Activated CD8-positive, alpha-beta memory T cell treated with anti-CD3 and anti-CD28 coated beads, Interleukin-2, amount 50 U/mL, for 1 hour (primary cell): ENCODE data around the gene COPS9.

Experiments used
- DNase-seq: peaks from one replicate; pipeline ENCODE4 v3.0.0-alpha.2; 2020; ENCODE audit errors: extremely low read depth

COPS9 gene

DNA sequence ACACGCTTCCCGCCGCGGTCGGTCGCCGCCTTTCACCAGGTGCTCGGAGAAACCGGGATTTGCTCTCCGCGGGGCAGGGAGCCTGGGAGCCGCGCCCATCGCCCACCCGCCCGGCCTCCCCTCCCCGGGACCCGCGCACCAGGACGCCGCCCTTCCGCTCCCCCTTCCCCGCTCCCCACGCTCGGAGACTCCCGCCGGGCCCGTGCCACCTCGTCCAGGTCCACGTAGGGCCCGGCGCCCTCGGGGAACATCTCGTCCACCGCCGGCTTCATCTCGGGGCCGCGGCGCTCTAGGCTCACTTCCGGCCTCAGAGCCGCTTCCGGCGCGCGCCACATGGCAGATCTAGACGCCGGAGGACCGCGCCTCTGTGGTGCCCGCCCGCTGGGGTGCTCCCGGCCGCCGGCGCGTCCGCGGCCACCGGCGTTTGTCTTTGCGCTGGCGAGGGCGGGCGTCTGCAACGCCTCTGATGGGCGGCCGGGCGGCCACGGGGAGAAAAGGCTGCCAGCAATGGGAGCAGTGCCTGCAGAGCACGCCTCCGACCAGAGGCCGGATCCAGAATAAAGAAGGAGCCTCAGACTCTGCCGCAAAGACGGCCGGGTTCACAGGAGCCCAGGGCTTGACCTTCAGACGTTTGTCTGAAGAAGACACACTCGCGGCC lies at the start of gene COPS9:
COPS9 (minus strand) TSS at position 293 of the 658 bp plus-strand sequence; CDS start at position 272, 21 bp downstream.
- DNase-seq: peak; percentile 43

DNA sequence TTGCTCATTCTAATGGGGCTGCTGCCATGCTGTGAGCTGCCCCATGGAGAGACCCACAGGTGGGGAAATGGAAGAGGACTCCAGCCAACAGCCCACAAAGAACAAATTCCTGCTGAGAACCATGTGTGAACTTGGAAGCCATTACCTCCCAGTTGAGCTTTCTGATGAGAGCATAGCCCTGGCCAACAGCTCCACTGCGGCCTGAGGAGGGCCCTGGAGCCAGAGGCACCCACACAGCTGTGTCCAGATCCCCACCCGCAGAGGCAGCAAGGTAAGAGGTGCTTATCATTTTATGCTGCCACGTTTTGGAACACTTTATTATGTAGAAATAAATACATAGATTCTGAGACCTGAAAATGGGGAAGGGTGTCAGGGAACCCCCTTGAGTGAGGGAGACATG lies 48.6 kb upstream of the COPS9 start:
- no peak for DNase-seq

DNA sequence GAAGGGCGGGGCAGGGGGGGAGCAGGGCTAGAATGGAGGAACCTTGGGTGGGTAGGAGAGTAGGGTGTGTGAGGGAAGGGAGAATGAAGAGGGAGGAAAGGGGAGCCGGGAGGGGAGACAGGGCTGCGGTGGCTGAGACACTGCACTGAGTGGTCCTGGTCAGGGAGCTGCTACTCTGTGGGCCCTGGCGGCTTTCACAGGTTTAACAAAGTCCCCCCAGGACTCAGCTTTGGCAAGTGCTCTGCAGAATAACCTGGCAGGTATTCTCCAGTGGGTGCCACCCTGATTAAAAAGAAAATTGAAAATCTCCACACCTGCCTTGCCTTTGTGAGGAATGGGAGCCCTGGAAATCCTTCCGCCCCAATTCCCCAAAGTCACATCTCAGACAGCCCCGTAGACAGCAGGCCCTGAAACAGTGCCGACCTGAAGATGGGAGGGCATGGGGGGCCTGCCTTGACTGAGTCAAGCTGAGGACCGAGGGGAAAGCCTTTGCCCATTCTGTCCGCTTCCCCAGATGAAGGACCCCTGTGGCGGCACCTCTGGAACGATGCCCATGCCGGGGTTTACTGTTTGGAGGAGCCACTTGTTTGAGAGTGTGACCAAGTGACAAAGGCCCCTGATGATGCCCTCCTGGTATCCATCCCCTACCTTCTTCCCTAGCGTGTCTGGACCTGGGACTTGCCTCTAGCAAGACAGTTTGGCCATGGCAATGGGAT lies 47.9 kb upstream of the COPS9 start:
- DNase-seq: no peak

DNA sequence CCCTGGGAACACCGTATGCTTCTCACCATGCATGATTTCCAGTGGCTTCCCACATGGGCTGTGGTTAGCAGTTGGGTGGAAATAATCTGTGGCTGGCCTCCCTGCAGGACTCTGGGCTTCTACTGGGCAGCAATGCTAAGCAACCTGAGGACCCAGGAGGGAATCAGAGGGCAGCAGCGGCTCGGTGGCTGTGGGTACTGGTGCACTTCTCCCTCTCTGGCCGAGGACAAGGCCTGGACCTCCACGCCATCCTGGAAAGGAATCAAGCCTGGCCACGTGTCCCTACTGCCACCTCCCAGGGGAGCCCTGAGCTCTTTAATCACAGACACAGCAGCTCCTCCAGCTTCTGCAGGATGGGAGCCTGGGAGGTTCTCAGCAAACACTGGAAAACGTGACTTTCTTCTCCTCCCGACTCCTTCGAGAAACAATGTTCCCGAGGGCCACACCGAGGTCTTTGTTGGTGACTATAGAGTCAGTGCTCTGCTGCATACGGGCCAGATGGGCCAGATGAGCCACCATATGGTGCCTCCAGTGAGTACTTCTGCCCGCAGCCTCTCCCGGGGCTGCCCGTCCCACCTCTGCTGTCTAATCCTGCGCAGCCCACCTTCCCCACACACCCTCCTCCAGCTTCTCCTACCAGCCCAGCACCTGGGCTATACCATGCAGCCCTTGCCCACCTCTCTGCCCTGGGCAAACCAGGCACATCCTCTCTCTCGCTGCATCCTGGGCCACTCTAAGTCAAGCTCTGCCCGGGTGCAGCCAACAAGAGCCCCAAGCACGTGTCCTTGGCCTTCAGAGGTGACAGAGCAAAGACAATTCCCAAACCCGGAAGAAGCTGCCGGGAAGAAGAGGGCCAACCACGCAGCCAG lies 47.1 kb upstream of the COPS9 start:
- DNase-seq: no peak

DNA sequence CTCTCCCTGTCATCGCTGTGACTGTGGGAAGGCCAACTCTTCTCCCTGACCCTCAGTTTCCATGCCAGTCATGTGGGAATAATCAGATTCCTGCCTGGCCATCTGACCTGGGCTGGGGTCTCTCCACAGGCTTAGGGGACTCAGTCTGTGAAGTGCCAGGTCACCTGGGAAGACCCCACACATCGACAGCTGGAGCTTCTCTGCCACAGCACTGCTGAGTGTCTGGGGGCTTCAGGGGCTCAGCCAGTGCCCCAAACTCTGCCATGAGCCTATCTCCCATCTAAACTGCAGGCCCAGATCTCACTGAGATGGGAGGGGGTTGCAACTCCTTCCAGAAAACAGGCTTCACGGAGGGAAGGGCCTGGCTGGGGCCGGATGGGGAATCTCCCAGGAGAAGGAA lies 46.4 kb upstream of the COPS9 start:
- no peak for DNase-seq

DNA sequence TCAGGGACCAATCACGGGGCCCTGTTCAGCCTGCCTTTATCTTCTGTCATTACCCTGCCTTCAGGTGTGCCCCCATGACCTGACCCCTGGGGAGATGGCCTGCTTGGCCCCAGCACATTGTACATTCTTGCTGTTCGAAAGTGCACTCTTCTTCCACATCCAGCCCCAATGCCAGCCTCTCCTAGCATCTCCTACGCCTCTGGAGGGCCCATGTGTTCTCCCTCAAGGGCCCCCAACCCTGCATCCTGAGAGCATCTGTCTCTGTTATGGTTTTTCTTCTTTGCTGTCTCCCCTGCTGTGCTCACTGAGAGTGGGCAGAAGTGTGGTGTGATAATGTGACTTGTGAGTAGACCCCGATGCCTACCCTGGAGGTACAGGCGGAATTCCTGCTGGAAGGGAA lies 45.9 kb upstream of the COPS9 start:
- DNase-seq: no peak

DNA sequence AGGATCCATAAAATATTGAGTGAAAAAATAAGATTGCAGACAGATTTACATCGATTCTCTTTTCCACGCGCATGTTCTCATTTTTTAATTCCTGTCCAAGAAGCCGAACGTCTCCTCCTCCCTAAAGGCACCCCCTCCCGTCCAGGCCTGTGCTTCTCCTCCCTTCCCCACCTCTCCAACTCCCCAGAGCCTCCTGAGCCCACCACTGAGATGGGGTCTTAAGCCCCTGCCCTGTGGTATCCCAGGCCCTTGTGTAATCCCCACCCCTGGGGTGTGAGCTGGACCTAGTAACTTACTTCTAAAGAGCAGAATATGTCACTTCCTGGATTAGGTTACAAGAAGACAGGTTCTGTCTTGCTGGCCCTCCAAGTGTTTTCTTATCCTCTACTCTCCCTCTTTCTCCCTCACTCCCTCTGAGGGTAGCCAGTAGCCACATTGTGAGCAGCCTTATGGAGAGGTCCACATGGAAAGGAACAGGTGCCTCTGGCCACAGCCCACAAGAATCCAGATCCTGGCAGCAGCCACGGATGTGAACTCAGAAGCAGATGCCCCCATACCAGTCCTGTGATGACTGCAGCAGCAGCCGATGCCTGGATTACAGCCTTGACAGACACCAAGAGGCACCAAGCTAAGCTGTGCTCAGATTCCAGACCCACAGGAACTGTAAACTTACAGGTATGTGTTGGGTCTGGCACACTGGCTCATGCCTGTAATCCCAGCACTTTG lies 44.0 kb upstream of the COPS9 start:
- no peak for DNase-seq

DNA sequence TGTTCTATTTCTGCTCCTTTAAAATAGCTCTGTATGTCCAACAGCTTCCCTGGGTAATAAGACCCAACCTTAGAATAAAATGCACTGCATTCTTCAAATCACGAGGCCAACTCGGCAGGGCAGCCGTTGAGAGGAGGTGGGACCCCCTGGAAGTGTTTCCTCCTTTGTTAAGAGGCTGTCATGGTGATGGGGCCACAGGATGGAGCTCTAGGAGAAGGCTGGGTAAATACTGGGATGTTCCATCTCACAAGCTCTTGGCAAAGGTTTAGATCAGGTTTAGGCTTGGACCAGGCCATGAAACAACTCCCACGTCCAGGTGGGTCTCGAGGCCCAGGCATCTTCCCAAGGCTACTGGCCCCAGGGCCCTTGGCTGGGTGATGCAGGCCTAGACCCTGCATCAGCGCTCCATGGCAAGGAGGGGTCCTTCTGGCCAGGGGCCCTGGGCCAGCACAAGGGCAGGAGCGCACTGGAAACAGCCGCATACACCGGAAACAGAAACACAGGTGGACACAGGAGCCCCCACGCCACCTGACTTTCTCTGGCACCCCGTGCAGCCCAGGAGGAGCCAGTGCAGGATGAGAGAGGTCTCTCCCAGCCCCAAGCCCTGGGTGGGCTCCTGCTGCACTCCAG lies 43.2 kb upstream of the COPS9 start:
- DNase-seq: no peak

DNA sequence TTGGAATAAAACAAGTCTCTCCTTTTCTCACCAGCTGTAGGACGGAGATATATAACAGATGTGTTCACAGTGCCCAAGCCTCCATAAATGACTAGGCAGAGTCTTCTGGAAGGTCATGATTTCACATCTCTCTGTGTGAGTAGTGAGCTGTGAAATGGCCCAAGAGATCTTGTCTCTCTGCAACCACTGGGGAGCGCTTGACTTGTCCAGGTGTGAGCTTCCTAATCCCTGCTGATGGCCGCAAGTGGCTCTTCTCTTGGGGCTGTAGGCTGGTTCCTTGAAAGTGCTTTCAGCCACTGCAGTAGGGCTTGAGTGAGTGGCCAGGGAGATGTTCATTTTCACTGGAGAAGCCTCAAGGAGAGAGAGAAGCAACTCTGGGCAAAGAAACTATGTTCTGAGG lies 42.5 kb upstream of the COPS9 start:
- DNase-seq: no peak

DNA sequence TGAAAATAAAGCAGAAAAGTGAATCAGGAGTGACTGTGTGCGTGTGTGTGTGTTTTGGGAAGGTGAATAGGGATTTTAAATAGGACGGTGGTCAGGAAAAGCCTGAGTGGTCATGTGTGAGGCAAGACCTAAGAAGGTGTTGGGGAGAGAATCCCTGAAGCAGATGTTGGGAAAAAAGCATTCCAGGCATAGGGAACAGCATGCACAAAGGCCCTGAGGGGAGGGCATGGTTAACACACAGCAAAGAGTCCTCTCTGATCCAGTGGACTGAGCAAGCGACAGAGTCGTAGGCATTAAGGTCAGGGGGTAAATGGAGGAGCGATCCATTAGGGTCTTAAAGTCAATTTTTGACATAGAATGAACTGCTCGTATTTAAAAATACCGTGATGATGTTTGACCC lies 38.4 kb upstream of the COPS9 start:
- DNase-seq: no peak

DNA sequence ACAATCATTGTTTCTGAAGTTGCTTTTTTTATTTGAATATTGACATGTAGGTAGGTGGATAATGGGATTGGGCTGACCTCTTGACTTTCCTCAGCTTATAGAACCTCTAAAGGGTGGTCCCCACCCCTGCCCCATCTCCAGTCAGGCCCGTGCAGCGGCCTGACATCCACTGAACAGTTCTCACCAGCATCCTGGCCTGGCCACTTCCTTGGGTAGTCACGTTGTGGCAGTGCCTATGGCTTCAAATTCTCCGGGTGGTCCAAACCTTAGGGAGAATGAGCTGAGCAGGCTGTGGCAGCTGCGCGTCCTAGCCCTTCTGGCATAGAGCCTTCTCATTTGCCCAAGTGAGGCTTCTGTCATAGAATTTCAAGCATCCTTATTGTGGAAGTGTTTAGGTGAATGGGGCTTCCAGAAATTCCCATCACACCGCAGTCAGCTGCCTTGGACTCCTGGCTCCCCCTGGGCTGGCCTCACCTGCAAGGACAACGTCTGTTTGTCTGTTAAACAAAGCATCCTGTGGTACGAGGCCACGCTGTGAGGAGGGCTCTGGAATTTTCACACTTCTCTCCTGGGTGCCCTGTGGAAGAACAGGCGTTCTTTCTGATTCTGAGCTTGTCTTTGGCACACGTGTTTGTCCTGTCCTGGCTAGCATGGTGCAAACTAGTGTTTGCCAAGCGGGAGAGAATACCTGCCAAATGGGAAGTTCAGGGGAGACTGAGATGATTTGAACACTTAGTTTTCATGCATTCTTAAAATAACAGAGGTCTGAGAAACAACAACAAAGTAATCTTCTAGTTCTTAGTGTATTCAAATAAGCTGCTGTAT lies 36.2 kb upstream of the COPS9 start:
- DNase-seq: no peak

DNA sequence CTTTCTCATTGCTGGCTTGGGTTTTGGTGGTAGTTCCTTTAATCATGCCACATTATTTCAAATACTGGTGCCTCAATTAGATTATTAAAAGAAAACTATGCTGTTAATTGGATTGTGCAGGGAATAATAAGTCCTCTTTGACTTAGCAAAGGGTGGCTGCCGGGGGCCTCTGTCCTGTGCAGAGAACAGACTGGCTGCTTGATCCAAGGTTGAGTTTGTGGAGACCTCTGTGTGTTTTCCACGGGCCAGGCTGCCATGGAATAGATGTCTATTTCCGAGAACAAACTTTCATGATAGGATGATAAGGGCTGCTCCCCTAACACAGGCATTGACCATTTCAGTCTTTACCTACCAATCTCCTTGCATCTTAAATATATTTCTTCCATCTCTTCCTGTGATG lies 34.8 kb upstream of the COPS9 start:
- no peak for DNase-seq

DNA sequence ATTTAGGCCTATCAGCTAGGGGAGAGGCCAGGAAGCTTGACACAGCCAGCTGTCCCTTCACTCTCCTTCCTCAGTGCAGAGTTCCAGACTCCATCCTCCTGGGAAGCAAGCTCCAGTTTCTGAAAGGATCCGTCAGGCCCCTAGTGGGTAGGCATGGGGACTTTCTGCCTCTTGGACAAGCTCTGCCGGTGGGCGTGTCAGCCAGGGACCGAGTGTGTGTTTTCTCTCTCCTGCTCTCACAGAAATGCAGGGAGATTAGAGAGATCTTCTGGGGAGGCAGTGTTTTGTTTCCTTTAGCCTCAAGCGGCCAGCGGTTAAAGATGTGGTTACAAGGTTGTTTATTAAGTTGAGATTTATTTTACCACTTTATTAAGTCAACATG lies 34.2 kb upstream of the COPS9 start:
- DNase-seq: no peak

DNA sequence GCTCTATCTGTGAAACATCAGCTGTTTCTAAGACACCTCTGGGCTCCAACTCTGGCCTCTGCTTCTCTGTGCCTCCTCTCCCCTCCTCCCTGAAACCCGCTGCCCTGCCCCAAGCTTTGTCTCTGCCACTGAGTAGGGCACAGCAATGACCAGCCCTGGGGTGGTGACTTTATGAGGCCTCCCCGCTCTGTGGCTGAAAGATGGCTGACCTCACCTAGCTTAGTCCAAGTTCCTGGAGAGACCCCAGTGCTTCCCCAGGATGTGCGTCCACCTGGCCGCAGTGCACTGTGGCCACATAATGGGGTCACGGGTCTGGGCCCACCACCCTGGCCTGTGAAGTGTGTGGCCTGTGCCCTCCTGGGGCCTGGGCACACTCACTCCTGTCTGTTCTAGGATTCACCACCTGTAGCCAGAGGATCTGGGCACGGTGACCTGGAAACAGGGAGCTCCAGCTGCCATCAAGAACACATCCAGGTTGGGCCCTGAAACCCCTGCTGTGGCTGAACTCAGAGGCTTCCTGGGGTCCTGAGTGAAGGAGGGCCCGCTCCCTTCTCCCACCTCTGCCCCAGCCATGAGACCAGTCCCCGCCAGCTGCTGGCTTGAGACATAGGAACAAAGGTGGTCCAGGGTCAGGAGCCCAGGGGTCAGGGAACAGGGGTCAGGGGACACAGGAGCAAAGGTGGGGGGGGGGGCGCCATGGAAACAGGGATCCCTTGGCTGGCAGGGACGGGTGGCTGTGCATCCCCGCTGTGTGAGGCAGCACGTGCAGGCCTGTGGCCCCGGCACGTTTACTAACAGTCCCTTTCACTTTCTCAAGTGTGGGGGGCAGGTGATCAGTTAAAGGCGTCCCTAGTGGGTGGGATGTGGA lies 33.6 kb upstream of the COPS9 start:
- no peak for DNase-seq

DNA sequence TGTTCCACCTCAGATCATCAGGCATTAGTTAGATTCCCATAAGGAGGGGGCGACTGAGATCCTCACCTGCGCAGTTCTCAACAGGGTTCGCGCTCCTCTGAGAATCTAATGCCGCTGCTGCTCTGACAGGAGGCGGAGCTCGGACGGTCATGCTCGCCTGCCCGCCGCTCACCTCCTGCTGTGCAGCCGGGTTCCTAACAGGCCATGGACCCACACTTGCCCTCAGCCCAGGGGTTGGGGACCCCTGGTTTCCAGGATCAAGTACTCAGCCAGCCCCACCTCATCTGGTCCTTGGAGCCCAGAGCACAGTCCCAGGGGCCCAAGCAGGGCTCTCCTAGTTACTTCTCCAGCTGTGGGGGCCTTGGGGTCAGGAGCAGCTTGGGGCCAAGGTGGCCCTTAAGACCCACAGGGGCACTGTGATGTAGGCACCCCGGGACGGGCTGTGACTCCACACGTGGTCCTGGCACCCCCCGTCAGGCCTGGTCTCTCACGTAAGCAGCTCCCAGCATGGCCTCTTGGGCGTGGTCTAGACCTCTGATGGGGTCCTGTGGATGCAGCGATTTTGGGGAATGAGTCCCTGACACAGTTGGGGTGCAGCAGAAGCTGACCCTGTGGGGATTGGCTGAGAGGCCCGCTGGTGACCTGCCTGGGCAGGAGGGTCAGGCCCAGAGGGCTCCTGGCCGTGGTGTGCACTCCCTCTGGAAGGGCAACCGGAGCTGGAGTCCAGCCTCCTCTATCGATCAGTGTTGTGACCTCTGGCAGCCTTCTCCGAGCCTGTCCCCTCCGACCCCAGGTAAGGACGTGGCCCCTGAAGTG lies 32.6 kb upstream of the COPS9 start:
- no peak for DNase-seq

DNA sequence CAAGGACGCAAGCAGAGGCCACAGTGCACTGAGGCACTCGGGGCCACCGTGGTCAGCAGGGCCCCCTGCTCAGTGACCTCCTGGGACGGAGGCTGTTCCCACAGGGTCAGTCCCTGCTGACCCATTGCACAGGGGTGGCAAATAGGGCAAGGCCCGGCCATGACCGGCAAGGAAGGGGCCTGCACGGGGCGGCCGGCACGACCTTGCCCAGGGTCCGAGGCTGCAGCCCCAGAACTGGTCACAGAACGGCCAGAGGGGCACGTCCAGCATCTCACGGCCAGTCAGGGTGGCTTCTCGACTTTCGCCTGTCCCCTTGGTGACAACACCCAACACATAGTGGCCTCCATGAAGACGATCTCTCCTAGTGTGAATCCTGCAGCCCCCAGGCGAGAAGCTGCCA lies 31.9 kb upstream of the COPS9 start:
- DNase-seq: no peak

DNA sequence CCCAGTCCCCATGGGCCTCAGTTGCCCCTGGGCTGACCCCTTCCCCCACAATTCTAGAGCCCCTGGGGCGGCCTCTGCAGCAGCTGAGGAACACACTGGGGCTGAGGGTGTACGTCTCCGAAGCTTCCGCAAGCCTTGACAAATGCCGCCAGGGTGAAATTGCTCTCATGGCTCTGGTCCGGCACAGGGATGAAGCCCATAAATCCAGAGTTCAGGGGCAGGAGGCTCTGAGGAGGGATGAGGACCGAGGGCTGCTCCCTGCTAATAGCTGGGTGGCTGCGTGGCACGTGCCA lies 31.4 kb upstream of the COPS9 start:
- no peak for DNase-seq

DNA sequence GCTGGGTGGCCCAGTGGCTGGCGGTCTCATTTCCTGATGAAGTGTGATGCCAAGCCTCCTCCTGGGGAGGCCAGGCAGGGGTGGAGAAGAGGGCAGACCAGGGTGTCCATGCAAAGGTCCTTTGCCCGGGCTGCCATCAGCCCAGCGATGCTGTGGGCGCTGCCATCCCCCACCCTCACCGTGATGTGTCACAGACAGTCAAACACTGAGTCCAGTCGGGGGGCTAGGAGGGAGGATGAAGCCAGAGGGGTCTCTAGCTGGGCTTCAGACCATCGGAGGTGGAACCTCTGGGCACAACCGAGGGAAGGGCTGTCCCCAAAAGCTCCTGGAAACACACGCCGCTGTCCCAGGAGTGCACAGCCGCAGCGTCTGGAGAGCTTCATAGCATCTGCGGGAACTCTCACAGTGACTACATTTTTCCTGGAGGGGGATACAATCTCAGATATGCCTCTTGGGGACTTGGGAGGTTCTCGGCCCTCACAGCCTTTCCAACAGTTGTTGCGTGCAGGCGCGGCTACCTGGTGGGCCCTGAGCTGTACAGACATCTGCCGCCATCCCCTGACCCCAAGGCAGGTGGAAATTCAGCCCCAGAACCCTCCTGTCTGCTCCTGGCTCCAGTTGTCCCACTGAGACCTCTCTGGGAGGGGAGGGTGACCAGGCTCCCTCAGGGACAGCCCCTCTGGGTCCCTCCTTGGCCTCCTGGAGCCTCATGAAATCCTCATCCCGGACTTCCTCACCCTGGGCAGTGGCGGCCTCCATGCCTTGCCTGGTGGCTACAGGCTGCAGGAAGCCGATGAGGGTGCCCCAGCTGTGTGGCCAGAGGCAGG lies 30.9 kb upstream of the COPS9 start:
- DNase-seq: no peak
